Measurements from ENCODE around the gene ASF1B.
A peak's percentile ranks its signal among the peaks of the same experiment; 100 is the strongest.

ASF1B gene

GRCh38 chr19:14088634-14089411 is 47.6 kb downstream of the ASF1B start:
- no peak for TF ChIP-seq CTCF (IDR thresholded peaks at IDR 0.05; ENCODE audit: low read depth, low read length, missing control alignments)
- no peak for DNase-seq (ENCODE audit: extremely low read depth, low read depth)
- H3K4me3 ChIP-seq (replicated peaks; ENCODE audit: low read depth, low read length): peak overlapping the region; percentile 47

GRCh38 chr19:14086098-14086497 is 50.3 kb downstream of the ASF1B start:
- no peak overlapping the region for H3K4me3 ChIP-seq (replicated peaks; ENCODE audit: low read depth, low read length)
- no peak for DNase-seq (ENCODE audit: extremely low read depth, low read depth)
- no peak for TF ChIP-seq CTCF (IDR thresholded peaks at IDR 0.05; ENCODE audit: low read depth, low read length, missing control alignments)

GRCh38 chr19:14085309-14085995 is 50.9 kb downstream of the ASF1B start, which contains the start of gene C19orf67:
Gene C19orf67 (minus strand): TSS chr19:14085783. CDS start chr19:14085627, 156 bp downstream.
- no peak for DNase-seq (ENCODE audit: extremely low read depth, low read depth)
- TF ChIP-seq CTCF (IDR thresholded peaks at IDR 0.05; ENCODE audit: low read depth, low read length, missing control alignments): no peak
- no peak within 1 kb of the TSS for H3K4me3 ChIP-seq (replicated peaks; ENCODE audit: low read depth, low read length)

GRCh38 chr19:14082675-14082960 is 53.8 kb downstream of the ASF1B start:
- no peak overlapping the region for H3K4me3 ChIP-seq (replicated peaks; ENCODE audit: low read depth, low read length)
- no peak for DNase-seq (ENCODE audit: extremely low read depth, low read depth)
- no peak for TF ChIP-seq CTCF (IDR thresholded peaks at IDR 0.05; ENCODE audit: low read depth, low read length, missing control alignments)

- peak overlapping the region; percentile 80 for H3K4me3 ChIP-seq (replicated peaks; ENCODE audit: low read depth, low read length)
- no peak for TF ChIP-seq CTCF (IDR thresholded peaks at IDR 0.05; ENCODE audit: low read depth, low read length, missing control alignments)
- no peak for DNase-seq (ENCODE audit: extremely low read depth, low read depth)
Measured at GRCh38 chr19:14081797-14082674, 54.4 kb downstream of the ASF1B start.

GRCh38 chr19:14080887-14081796 is 55.2 kb downstream of the ASF1B start:
- H3K4me3 ChIP-seq (replicated peaks; ENCODE audit: low read depth, low read length): peak overlapping the region; percentile 80
- DNase-seq (ENCODE audit: extremely low read depth, low read depth): peak; percentile 99
- no peak for TF ChIP-seq CTCF (IDR thresholded peaks at IDR 0.05; ENCODE audit: low read depth, low read length, missing control alignments)

Data from HFF-Myc (cell line).